A673 (cell line): ENCODE results near the gene KREMEN1.

Experiments
- CTCF ChIP-seq: fragments of 300-800, 200-600 bp; sonication (generic); conservative IDR thresholded peaks from 2 replicates; pipeline ENCODE4 v1.5.1; 2017; ENCODE audit warnings: low read depth, mild to moderate bottlenecking, antibody characterized with exemption, low read length, moderate library complexity, mixed read lengths
- EZH2 ChIP-seq: fragments of 200-600 bp; sonication (generic); IDR thresholded peaks from 2 replicates; pipeline ENCODE4 v1.6.1; 2017; ENCODE audit warnings: borderline replicate concordance, low read depth, mild to moderate bottlenecking, mixed read lengths, antibody characterized with exemption, low read length; ENCODE audit not compliant: poor library complexity, severe bottlenecking

GRCh38 chr22:29175312-29175835 lies 102.5 kb downstream of the KREMEN1 start:
- no peak for TF ChIP-seq CTCF
- TF ChIP-seq EZH2 = no peak
